ENCODE data around the gene RASGRP2. TPM values are rescaled to one million over a fixed set of nuclear protein-coding genes. Genes with fewer than 3 reads are reported as not detected.
"Not testable (repeated sequence)": the region's sequence is repeated elsewhere in the genome, so short reads cannot be mapped to it uniquely, and the experiment has no call there.

The RASGRP2 gene
- total and polyA plus RNA-seq, 2 donors (not counting 3 experiments of a cell fraction or from before 2014, with no cell fraction given) = 1.2 to 2.3 TPM

DNA sequence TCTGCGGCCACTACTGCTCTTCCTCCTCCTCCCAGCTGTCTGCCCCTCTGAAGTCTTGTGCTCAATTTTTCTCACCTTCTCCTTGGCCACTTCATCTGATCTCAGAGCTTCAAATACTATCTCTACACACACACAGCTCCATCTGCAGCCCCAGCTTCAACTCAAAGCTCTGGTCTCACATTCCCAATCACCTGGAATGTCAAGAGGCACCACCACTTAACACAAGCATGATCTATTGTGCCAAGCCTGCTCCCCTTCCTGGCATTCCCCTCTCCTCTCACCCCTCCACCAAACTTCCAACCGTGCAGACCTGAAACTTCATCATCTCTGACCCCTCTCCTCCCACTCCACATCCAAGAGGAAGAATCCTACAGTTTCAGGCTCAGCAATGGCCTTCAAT, 38.4 kb downstream of the RASGRP2 start:
- dilution Hi-C loops (cut with MboI; ENCODE audit: extremely low pct_ligation_motif_present, low sequenced_read_pairs) = no loop called here
- peaks cover 28 to 30% of the 10 kb centered on the region in 2 experiments for H3K27me3 ChIP-seq (ENCODE audit: control insufficient read depth in 2 of 2, insufficient read depth in 2 of 2, low read length in 2 of 2)
- TF ChIP-seq JUN (IDR thresholded peaks at IDR 0.05; ENCODE audit: borderline replicate concordance, insufficient read depth, insufficient read length, low read depth) = no peak
- H3K9me3 ChIP-seq (replicated peaks; ENCODE audit: control insufficient read depth, insufficient read depth, low read length) = no peaks in the 10 kb centered on the region
- no peak overlapping the region for H3K4me2 ChIP-seq (ENCODE audit: insufficient read depth, low read length)
- H3K4me3 ChIP-seq (replicated peaks in 1 of 3; ENCODE audit: insufficient read depth in 1 of 3, low read depth in 1 of 3, low read length in 3 of 3) = no peak overlapping the region
- no peaks in the 10 kb centered on the region for H3K36me3 ChIP-seq (ENCODE audit: control insufficient read depth in 2 of 2, extremely low read depth in 1 of 2, insufficient read depth in 2 of 2, low read length in 2 of 2)
- ChIA-PET POLR2A (no interaction called here), CTCF (interaction anchor here (0.5 to 2.2 kb wide), 4 partner anchors 10 to 257 kb away, joined by 3 to 31 read pairs (median 6); no protein-coding TSS in a partner anchor)
- no peak for DNase-seq (ENCODE audit: low read depth, low spot score)
- H3K9me1 ChIP-seq (replicated peaks; ENCODE audit: control insufficient read depth, extremely low read depth, insufficient read depth, low read length) = no peaks in the 10 kb centered on the region
- no TSS peak for BruUV-seq (replicated peaks)
- H4K20me1 ChIP-seq (replicated peaks; ENCODE audit: control insufficient read depth, extremely low read depth, insufficient read depth, low read length) = no peaks in the 10 kb centered on the region
- no peaks in the 10 kb centered on the region for H3K4me1 ChIP-seq (ENCODE audit: control insufficient read depth, extremely low read depth, insufficient read depth, low read length)
- H3K27ac ChIP-seq (ENCODE audit: insufficient read depth, low read depth, low read length) = no peak overlapping the region
- no peak for FAIRE-seq
- no peak overlapping the region for H2AFZ ChIP-seq (ENCODE audit: low read depth, low read length)
- no peaks in the 10 kb centered on the region for H3K79me2 ChIP-seq (ENCODE audit: control insufficient read depth, insufficient read depth, low read length)
- intact Hi-C loops (cut with micrococcal nuclease) = no loop called here
- no peak overlapping the region for H3K9ac ChIP-seq (replicated peaks; ENCODE audit: extremely low read depth, insufficient read depth, low read length)

DNA sequence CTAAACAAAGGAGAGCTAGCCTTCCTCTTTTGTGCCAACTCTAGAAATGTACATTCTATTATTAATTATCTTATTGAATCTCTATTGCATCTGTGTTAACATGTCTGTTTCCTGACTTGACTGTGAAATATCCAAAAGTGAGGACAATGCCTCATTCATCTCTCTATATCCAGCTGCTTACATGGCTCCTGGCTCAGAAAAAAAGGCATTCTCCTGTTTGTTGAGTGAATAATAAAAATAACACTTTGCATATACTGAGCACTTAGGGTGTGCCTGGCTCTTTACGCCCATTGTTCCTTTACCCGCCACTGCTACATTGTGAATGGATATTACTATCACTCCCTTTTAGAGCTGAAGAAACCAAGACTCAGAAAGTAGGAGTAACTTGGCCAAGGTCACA, 40.9 kb downstream of the RASGRP2 start:
- Histone ChIP-seq H3K4me3 (replicated peaks in 1 of 3; ENCODE audit: insufficient read depth in 1 of 3, low read depth in 1 of 3, low read length in 3 of 3) (no peak overlapping the region), H3K4me1 (ENCODE audit: control insufficient read depth, extremely low read depth, insufficient read depth, low read length) (no peaks in the 10 kb centered on the region), H3K4me2 (ENCODE audit: insufficient read depth, low read length) (no peak overlapping the region), H3K9ac (replicated peaks; ENCODE audit: extremely low read depth, insufficient read depth, low read length) (no peak overlapping the region), H3K27me3 (ENCODE audit: control insufficient read depth in 2 of 2, insufficient read depth in 2 of 2, low read length in 2 of 2) (peaks cover 14 to 23% of the 10 kb centered on the region in 2 experiments), H3K9me3 (replicated peaks; ENCODE audit: control insufficient read depth, insufficient read depth, low read length) (no peaks in the 10 kb centered on the region), H3K79me2 (ENCODE audit: control insufficient read depth, insufficient read depth, low read length) (no peaks in the 10 kb centered on the region), H3K27ac (ENCODE audit: insufficient read depth, low read depth, low read length) (no peak overlapping the region), H4K20me1 (replicated peaks; ENCODE audit: control insufficient read depth, extremely low read depth, insufficient read depth, low read length) (no peaks in the 10 kb centered on the region), H2AFZ (ENCODE audit: low read depth, low read length) (no peak overlapping the region), H3K36me3 (ENCODE audit: control insufficient read depth in 2 of 2, extremely low read depth in 1 of 2, insufficient read depth in 2 of 2, low read length in 2 of 2) (no peaks in the 10 kb centered on the region), H3K9me1 (replicated peaks; ENCODE audit: control insufficient read depth, extremely low read depth, insufficient read depth, low read length) (no peaks in the 10 kb centered on the region)
- DNase-seq (ENCODE audit: low read depth, low spot score) (no peak), FAIRE-seq (no peak)
- dilution Hi-C loops (cut with MboI; ENCODE audit: extremely low pct_ligation_motif_present, low sequenced_read_pairs) = no loop called here
- ChIA-PET CTCF (interaction anchor here (0.6 to 2.2 kb wide), 7 partner anchors 10 to 47 kb away, joined by 4 to 13 read pairs (median 5); no protein-coding TSS in a partner anchor), POLR2A (no interaction called here)
- TF ChIP-seq, protein P1, sequence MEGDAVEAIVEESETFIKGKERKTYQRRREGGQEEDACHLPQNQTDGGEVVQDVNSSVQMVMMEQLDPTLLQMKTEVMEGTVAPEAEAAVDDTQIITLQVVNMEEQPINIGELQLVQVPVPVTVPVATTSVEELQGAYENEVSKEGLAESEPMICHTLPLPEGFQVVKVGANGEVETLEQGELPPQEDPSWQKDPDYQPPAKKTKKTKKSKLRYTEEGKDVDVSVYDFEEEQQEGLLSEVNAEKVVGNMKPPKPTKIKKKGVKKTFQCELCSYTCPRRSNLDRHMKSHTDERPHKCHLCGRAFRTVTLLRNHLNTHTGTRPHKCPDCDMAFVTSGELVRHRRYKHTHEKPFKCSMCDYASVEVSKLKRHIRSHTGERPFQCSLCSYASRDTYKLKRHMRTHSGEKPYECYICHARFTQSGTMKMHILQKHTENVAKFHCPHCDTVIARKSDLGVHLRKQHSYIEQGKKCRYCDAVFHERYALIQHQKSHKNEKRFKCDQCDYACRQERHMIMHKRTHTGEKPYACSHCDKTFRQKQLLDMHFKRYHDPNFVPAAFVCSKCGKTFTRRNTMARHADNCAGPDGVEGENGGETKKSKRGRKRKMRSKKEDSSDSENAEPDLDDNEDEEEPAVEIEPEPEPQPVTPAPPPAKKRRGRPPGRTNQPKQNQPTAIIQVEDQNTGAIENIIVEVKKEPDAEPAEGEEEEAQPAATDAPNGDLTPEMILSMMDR (IDR thresholded peaks at IDR 0.05; ENCODE audit: extremely low read depth in 1 of 2, insufficient read depth in 1 of 2, low read depth in 1 of 2, low read length in 2 of 2) = no peak
- TF ChIP-seq MYC (IDR thresholded peaks at IDR 0.05; ENCODE audit: low read depth, low read length) (no peak), JUN (IDR thresholded peaks at IDR 0.05; ENCODE audit: borderline replicate concordance, insufficient read depth, insufficient read length, low read depth) (no peak), GATA2 (IDR thresholded peaks at IDR 0.05; ENCODE audit: insufficient read depth, insufficient read length, low read depth, low read length) (no peak), EZH2 (IDR thresholded peaks at IDR 0.05; ENCODE audit: borderline replicate concordance, low read depth, low read length, severe bottlenecking) (no peak), FOS (IDR thresholded peaks at IDR 0.05; ENCODE audit: borderline replicate concordance, insufficient read depth, low read length) (no peak), POLR2A (IDR thresholded peaks at IDR 0.05; ENCODE audit: low read depth, low read length) (no peak), POLR2AphosphoS5 (IDR thresholded peaks at IDR 0.05; ENCODE audit: insufficient read depth, low read depth, low read length) (no peak)
- TF ChIP-seq, protein P2, sequence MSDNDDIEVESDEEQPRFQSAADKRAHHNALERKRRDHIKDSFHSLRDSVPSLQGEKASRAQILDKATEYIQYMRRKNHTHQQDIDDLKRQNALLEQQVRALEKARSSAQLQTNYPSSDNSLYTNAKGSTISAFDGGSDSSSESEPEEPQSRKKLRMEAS (IDR thresholded peaks at IDR 0.05; ENCODE audit: insufficient read depth, insufficient read length) = no peak
- intact Hi-C loops (cut with micrococcal nuclease) = no loop called here
- no TSS peak for BruUV-seq (replicated peaks)

DNA sequence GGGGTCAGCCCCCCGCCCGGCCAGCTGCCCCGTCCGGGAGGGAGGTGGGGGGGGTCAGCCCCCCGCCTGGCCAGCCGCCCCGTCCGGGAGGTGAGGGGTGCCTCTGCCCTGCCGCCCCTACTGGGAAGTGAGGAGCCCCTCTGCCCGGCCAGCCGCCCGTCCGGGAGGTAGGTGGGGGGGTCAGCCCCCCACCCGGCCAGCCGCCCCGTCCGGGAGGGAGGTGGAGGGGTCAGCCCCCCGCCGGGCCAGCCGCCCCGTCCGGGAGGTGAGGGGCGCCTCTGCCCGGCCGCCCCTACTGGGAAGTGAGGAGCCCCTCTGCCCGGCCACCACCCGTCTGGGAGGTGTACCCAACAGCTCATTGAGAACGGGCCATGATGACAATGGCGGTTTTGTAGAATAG, 42.0 kb downstream of the RASGRP2 start:
- not testable (repeated sequence) for H3K9ac ChIP-seq (replicated peaks; ENCODE audit: extremely low read depth, insufficient read depth, low read length)

More for the DNA sequence above, 42.0 kb downstream of the RASGRP2 start:
- DNase-seq (ENCODE audit: low read depth, low spot score); intact Hi-C loops (cut with micrococcal nuclease); H4K20me1 ChIP-seq (replicated peaks; ENCODE audit: control insufficient read depth, extremely low read depth, insufficient read depth, low read length); H3K4me1 ChIP-seq (ENCODE audit: control insufficient read depth, extremely low read depth, insufficient read depth, low read length); POLR2A ChIA-PET; H3K36me3 ChIP-seq (ENCODE audit: control insufficient read depth in 2 of 2, extremely low read depth in 1 of 2, insufficient read depth in 2 of 2, low read length in 2 of 2); dilution Hi-C loops (cut with MboI; ENCODE audit: extremely low pct_ligation_motif_present, low sequenced_read_pairs); BruUV-seq (replicated peaks); H3K27ac ChIP-seq (ENCODE audit: insufficient read depth, low read depth, low read length); FAIRE-seq; H2AFZ ChIP-seq (ENCODE audit: low read depth, low read length); H3K9me3 ChIP-seq (replicated peaks; ENCODE audit: control insufficient read depth, insufficient read depth, low read length); H3K79me2 ChIP-seq (ENCODE audit: control insufficient read depth, insufficient read depth, low read length); H3K4me3 ChIP-seq (replicated peaks in 1 of 3; ENCODE audit: insufficient read depth in 1 of 3, low read depth in 1 of 3, low read length in 3 of 3); H3K4me2 ChIP-seq (ENCODE audit: insufficient read depth, low read length); H3K9me1 ChIP-seq (replicated peaks; ENCODE audit: control insufficient read depth, extremely low read depth, insufficient read depth, low read length): not testable (repeated sequence)
- CTCF ChIA-PET = interaction anchor here (1.4 kb wide), 1 partner anchor 13 kb away, joined by 4 read pairs; no protein-coding TSS in a partner anchor
- H3K27me3 ChIP-seq (ENCODE audit: control insufficient read depth in 2 of 2, insufficient read depth in 2 of 2, low read length in 2 of 2) = peaks cover 16 to 22% of the 10 kb centered on the region in 2 experiments
